Activated T-cell treated with anti-CD3 and anti-CD28 coated beads, Interleukin-2, amount 50 U/mL, for 72 hours (primary cell): ENCODE data around the gene CNOT4. TPM values are rescaled to one million over a fixed set of nuclear protein-coding genes. Genes with fewer than 3 reads are reported as not detected.
"Not testable (repeated sequence)": the region's sequence is repeated elsewhere in the genome, so short reads cannot be mapped to it uniquely, and the experiment has no call there.

ENCODE experiments used
- ATAC-seq, 2 donors: fragments of 150-1000 bp; cut with Tn5 transposase; replicated peaks in 1 of 2; 2 replicates each; pipeline ENCODE4 v1.10.0; 2021; ENCODE audit warnings: moderate library complexity in 2 of 2, mild to moderate bottlenecking in 1 of 2
- DNase-seq, 2 donors: peaks; one replicate each; pipeline ENCODE4 v3.0.0; 2021 to 2022; ENCODE audit warnings: mixed read lengths in 1 of 2
- H3K27ac Mint-ChIP-seq: one replicate; pipeline ENCODE4 v1.8.0; 2022; ENCODE audit warnings: mild to moderate bottlenecking, moderate library complexity, mixed read lengths
- H3K27me3 Mint-ChIP-seq: one replicate; pipeline ENCODE4 v1.8.0; 2022; ENCODE audit warnings: low read depth, mixed read lengths
- H3K36me3 Mint-ChIP-seq, 2 donors: one replicate each; pipeline ENCODE4 v1.8.0; 2022; ENCODE audit warnings: mixed read lengths in 2 of 2, mild to moderate bottlenecking in 1 of 2; ENCODE audit not compliant: insufficient read depth in 2 of 2
- H3K4me1 Mint-ChIP-seq: one replicate; pipeline ENCODE4 v1.8.0; 2022; ENCODE audit warnings: low read depth, mixed read lengths
- H3K4me3 Mint-ChIP-seq, 2 donors: one replicate each; pipeline ENCODE4 v1.8.0; 2022; ENCODE audit warnings: mild to moderate bottlenecking in 2 of 2, mixed read lengths in 2 of 2, moderate library complexity in 2 of 2
- H3K9me3 Mint-ChIP-seq, 2 donors: one replicate each; pipeline ENCODE4 v1.8.0; 2022; ENCODE audit warnings: mixed read lengths in 2 of 2
- total RNA-seq, 2 donors: library from RNA; stranded (reverse); gene quantifications; one replicate each; pipeline ENCODE4 v1.2.3, GENCODE V29; 2022

The CNOT4 gene
- total RNA-seq, 2 donors from 2014 or later: 25.2 to 25.9 TPM

DNA sequence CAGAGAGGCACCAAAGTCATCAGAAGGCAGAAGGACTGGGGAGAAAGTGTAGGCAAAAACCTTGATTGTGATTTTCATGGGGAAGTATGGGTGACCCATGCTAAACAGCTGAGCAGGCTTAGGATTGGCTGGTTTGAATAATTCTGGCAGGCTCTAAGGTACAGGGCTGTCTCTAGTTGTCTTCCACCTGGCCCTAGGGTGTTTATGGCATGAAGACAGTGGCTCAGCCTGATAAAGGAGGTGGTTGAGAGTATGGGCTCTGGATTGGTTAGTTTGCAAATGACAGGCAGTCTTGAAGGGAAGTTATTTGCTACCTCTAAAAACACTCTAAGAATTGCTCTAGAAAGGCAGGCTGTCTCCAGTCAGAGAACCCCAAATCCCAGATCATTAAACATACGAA is 176.0 kb downstream of the CNOT4 start:
- Mint-ChIP-seq H3K36me3 (no peaks in the 10 kb centered on the region), H3K4me1 (peaks cover 9% of the 10 kb centered on the region), H3K9me3 (peaks cover 0 to 2% of the 10 kb centered on the region in 2 donors), H3K27me3 (no peaks in the 10 kb centered on the region), H3K4me3 (no peak overlapping the region), H3K27ac (no peak overlapping the region)
- DNase-seq (no peak), ATAC-seq (no peak)

DNA sequence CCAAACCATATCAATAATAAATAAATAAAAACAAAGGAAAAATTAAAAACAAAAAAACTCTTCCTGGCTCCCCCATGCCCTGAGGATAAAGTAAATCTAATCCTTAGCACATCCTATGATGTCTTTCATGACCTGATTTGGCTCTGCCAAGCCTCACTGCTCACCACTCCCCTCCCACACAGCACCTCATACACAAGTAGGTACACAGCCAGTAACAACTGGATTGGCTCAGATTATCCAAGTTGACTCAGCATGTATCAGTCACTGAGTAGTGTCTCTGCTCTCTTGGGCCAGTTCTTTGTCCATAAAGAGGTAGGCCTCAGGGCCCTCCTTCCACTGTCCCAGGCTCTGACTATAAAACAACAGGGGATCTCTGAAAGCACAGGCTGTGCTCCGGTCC is 176.7 kb downstream of the CNOT4 start:
- ATAC-seq (peak; percentile 72 to 73), DNase-seq (no peak)
- no peak overlapping the region for H3K27ac Mint-ChIP-seq

DNA sequence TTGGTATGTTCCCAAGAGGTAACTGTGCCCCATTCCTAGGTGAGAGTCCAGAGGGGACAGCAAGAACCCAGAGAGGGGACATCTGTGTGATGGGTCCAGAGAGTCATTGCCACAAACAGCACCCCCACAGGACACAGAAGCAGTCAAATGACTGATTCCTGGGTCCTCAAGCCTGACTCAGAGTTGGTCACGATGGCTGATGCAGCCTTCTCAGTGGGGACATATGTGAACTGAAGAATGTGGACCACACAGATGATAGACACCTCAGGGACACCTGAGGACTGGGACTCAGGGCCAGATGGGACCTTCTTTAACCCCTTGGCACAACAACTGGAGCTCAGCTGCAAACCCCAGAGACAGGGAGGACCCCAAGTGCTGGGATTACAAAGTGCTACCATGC is 179.8 kb downstream of the CNOT4 start:
- Mint-ChIP-seq H3K9me3 (peaks cover 0 to 2% of the 10 kb centered on the region in 2 donors), H3K4me3 (no peak overlapping the region), H3K27ac (no peak overlapping the region), H3K4me1 (peaks cover 9% of the 10 kb centered on the region), H3K36me3 (no peaks in the 10 kb centered on the region), H3K27me3 (no peaks in the 10 kb centered on the region)
- DNase-seq (no peak), ATAC-seq (no peak)

More for the DNA sequence above, 176.7 kb downstream of the CNOT4 start:
- Mint-ChIP-seq H3K36me3 (no peaks in the 10 kb centered on the region), H3K4me1 (peaks cover 9% of the 10 kb centered on the region), H3K4me3 (no peak overlapping the region), H3K27me3 (no peaks in the 10 kb centered on the region), H3K9me3 (peaks cover 0 to 2% of the 10 kb centered on the region in 2 donors)

DNA sequence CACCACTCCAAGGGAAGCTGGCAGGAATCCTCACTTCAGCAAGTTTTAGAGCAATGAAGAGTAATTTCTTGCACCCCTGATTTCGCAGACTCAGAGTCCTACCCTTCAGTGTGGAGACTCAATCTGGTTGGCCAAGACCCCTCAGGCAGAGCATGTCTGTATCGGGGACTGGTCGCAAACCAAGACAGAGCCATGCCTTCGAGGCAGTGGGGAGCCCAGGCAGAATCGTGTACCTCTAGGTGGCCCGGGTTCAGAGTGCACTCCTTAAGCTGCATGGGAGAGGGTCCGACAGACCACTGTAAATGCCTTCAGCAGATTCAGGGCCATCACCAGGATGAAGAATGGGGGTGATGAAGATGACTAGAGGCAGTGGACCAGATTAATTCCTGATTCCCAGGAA is 181.4 kb downstream of the CNOT4 start:
- H3K36me3 Mint-ChIP-seq: peaks cover 0 to 3% of the 10 kb centered on the region in 2 donors
- DNase-seq: no peak
- no peak for ATAC-seq
- H3K4me3 Mint-ChIP-seq: no peak overlapping the region
- peaks cover 0 to 5% of the 10 kb centered on the region in 2 donors for H3K9me3 Mint-ChIP-seq
- H3K27ac Mint-ChIP-seq: no peak overlapping the region
- peaks cover 8% of the 10 kb centered on the region for H3K4me1 Mint-ChIP-seq
- no peaks in the 10 kb centered on the region for H3K27me3 Mint-ChIP-seq

DNA sequence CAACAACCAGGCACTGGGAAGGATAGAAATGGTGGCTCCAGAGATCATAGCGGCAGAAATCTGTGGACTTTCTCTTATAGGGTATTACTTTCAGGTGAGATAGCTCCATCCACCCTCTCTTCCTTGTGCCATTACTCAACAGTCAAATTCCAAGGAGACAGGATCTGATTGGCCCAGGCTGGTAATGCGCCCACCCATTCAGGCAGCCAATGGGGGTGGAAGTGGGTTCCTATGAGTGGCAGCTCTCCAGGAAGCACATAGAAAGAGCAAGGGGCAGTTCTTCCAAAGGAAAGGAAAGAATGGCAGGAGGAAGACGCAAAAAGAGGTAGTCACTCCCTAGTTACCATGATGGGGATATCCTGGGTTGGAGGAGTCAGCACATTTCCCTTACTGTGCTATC is 181.8 kb downstream of the CNOT4 start:
- H3K27me3 Mint-ChIP-seq: no peaks in the 10 kb centered on the region
- DNase-seq: no peak

DNA sequence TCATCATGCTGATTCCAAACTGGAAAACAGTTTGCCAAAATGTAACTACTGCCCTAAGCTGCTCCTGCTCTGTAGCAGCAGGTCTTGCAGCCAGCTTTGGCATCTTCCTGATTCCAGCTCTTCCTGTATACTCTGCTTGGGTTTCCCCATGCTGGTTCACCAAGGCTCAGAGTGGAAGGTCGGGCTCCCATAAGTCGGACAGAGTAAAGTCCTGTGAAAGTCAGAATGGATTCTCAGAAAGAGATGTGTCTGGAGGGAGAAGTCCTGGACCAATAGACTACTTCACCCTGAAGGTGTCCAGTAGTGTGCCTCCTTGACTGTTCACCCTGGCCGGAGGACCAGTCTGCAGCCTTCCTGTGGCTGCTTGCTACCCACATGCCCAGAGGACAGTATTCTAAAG is 182.4 kb downstream of the CNOT4 start:
- ATAC-seq: no peak
- no peaks in the 10 kb centered on the region for H3K27me3 Mint-ChIP-seq
- H3K4me3 Mint-ChIP-seq: no peak overlapping the region
- H3K4me1 Mint-ChIP-seq: no peaks in the 10 kb centered on the region
- H3K27ac Mint-ChIP-seq: no peak overlapping the region
- DNase-seq: no peak
- peaks cover 0 to 6% of the 10 kb centered on the region in 2 donors for H3K36me3 Mint-ChIP-seq
- peaks cover 0 to 3% of the 10 kb centered on the region in 2 donors for H3K9me3 Mint-ChIP-seq

More for the DNA sequence above, 181.8 kb downstream of the CNOT4 start:
- no peak for ATAC-seq
- H3K36me3 Mint-ChIP-seq: peaks cover 0 to 5% of the 10 kb centered on the region in 2 donors
- no peak overlapping the region for H3K27ac Mint-ChIP-seq
- peaks cover 3% of the 10 kb centered on the region for H3K4me1 Mint-ChIP-seq
- H3K9me3 Mint-ChIP-seq: peaks cover 0 to 3% of the 10 kb centered on the region in 2 donors
- no peak overlapping the region for H3K4me3 Mint-ChIP-seq

DNA sequence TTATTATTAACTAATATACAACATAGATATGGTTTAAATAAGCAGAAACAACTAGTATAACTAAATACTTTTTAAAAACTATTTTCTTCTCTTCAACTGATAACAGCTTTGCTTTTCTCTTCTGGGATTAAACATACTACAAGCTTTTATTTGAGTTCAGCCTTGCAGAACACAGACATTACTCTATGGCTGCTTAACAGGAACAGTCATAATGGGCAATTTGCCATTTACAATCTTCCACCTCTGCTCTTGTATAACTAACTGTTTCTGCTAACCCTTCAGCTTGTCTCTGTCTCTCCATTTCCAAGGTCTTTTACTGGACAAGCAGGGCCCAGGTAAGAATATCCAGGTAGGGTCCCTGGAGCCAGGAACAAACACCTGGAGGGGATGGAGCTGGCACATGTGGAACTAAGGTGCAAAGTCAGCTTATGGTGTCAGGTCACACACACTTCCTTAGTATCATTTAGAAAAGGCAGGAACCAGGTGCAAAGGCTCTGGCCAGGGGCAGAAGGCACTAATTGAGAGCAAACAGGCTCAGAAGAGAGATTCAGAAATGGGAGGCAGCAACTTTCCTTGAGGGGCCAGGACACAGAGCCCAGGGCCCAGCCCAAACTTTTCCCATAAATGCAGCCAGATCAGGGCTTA is 183.1 kb downstream of the CNOT4 start:
- Mint-ChIP-seq H3K27ac (no peak overlapping the region), H3K4me1 (no peaks in the 10 kb centered on the region), H3K36me3 (peaks cover 0 to 6% of the 10 kb centered on the region in 2 donors), H3K27me3 (no peaks in the 10 kb centered on the region), H3K4me3 (no peak overlapping the region), H3K9me3 (peaks cover 0 to 3% of the 10 kb centered on the region in 2 donors)
- no peak for ATAC-seq
- DNase-seq: no peak

DNA sequence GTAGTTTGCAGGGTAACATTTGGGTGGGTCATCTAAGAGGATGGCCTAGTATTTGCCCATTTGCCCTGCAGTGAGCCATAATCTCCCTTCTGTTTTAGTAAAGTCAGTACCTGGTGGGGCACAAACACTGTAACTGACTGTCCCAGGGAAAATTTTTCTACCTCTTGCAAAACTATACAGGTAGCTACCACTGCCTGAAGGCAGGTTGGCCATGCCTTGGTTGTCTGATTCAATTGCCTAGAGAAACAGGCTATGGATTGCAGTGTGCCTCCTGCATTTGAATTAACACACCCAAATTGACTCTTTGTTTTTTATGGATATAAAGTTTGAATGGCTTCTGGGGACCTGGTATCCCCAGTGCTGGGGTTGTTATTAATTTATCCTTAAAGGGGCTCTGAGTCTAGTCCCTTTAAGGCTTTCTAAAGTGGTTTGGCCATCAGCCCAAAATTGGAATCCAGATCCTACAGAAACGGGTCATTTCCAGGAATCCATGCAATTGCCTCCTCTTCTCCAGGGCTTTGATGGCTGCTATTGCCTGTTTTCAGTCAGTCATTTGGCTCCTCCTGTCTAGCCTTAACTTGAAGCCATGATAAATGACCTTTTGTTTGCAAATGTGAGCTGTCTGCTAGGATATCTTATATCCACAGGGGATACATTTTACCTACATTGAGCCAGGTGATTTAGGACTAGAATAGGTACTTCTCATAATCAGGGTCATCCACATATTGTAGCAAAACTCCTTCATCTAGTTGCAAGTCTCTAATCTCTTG is 187.1 kb downstream of the CNOT4 start:
- Mint-ChIP-seq H3K36me3 (peaks cover 0 to 6% of the 10 kb centered on the region in 2 donors), H3K9me3 (peaks cover 0 to 3% of the 10 kb centered on the region in 2 donors), H3K27me3 (no peaks in the 10 kb centered on the region), H3K4me1 (no peaks in the 10 kb centered on the region), H3K27ac (no peak overlapping the region), H3K4me3 (no peak overlapping the region)
- ATAC-seq (no peak), DNase-seq (no peak)

DNA sequence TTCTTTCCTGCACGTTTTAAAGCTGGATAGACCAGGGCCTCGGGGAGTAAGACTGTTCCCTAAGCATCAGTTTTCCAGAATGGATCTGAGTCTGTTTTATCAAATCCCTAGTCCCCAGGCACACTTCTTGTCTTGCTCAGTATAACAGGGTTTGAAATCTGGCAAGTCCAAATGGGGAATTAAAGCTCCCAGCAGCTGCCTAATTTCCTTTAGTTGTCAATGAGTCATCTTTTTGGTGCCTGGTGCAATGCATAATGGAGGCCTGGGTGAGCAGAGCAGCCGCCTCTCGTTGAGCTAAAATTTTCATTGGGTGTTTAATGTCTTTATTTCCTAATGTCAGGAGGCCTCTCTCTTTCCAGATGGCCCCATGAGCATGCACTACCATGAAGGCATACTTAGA is 188.3 kb downstream of the CNOT4 start:
- Mint-ChIP-seq H3K27me3 (no peaks in the 10 kb centered on the region), H3K36me3 (peaks cover 0 to 6% of the 10 kb centered on the region in 2 donors), H3K27ac (no peak overlapping the region), H3K4me1 (no peaks in the 10 kb centered on the region), H3K4me3 (no peak overlapping the region), H3K9me3 (peaks cover 0 to 3% of the 10 kb centered on the region in 2 donors)
- ATAC-seq: no peak
- DNase-seq: no peak

DNA sequence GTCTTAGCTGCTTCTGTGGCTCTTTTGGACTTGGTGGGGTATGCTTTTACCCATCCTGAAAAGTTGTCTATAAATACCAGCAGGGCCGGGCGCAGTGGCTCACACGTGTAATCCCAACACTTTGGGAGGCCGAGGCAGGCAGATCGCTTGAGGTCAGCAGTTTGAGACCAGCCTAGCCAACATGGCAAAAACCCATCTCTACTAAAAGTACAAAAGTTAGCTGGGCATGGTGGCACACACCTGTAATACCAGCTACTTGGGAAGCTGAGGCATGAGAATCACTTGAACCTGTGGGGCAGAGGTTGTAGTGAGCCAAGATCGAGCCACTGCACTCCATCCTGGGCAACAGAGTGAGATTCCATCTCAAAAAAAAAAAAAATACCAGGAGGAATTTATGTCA is 188.9 kb downstream of the CNOT4 start:
- H3K9me3 Mint-ChIP-seq, H3K4me3 Mint-ChIP-seq, H3K27me3 Mint-ChIP-seq, ATAC-seq, H3K36me3 Mint-ChIP-seq, DNase-seq, H3K27ac Mint-ChIP-seq, H3K4me1 Mint-ChIP-seq: not testable (repeated sequence)

DNA sequence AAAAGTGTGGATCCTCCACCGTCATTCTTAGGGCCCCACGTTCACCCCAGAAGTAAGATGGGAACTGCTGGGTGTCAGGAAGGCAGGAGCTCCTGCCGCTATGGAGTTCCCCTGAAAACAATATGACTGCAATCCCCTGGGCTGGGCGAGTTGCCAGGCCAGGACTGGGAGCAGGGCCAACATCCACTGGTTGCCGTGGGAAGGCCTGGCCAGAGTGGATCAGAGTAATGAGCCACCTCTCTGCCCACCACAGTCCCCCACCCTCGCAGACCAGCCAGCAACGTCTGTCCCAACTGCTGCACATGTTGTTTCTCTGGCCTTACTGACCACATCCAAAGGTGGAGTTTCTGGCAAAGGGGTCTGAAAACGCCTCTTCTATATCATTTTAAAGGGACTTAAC is 189.6 kb downstream of the CNOT4 start:
- no peak overlapping the region for H3K4me3 Mint-ChIP-seq
- H3K36me3 Mint-ChIP-seq: peaks cover 0 to 6% of the 10 kb centered on the region in 2 donors
- ATAC-seq: no peak
- no peak for DNase-seq
- H3K9me3 Mint-ChIP-seq: peaks cover 0 to 3% of the 10 kb centered on the region in 2 donors
- no peaks in the 10 kb centered on the region for H3K4me1 Mint-ChIP-seq
- no peak overlapping the region for H3K27ac Mint-ChIP-seq
- no peaks in the 10 kb centered on the region for H3K27me3 Mint-ChIP-seq

DNA sequence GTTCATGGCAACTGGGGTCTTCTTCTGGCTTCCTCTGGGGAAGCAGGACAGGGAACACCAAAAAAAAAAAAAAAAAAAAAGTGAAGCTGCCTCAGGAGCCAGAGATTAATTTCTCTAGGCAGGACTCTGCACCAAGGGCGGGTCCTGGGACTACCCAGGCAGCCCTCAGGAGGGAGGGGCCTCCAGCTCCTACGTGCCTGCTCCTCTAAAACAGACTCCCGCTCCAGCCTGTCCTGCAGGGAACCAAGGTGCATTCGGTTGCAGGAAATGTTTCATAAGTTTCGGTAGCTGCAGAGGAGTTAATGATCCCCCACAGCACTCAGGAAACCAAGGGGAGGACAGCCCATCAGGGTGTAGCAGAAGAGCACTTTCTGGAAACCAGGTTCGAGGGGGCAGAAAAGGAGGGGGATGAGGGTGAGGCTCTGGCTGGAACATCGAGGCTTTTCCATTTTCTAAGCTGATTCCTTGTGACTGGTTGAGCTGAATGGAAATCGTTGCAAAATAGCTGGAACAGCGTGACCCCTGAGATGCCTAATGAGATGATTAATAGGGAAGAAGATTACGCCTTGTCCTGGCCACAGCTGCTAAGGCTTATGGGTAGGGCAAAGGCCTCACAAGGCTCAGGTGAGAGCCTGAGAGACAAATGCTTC is 192.1 kb downstream of the CNOT4 start:
- no peak for ATAC-seq
- Mint-ChIP-seq H3K27ac (no peak overlapping the region), H3K4me1 (no peaks in the 10 kb centered on the region), H3K4me3 (no peak overlapping the region), H3K27me3 (peaks cover 13% of the 10 kb centered on the region), H3K9me3 (no peaks in the 10 kb centered on the region), H3K36me3 (no peaks in the 10 kb centered on the region)
- DNase-seq: no peak

DNA sequence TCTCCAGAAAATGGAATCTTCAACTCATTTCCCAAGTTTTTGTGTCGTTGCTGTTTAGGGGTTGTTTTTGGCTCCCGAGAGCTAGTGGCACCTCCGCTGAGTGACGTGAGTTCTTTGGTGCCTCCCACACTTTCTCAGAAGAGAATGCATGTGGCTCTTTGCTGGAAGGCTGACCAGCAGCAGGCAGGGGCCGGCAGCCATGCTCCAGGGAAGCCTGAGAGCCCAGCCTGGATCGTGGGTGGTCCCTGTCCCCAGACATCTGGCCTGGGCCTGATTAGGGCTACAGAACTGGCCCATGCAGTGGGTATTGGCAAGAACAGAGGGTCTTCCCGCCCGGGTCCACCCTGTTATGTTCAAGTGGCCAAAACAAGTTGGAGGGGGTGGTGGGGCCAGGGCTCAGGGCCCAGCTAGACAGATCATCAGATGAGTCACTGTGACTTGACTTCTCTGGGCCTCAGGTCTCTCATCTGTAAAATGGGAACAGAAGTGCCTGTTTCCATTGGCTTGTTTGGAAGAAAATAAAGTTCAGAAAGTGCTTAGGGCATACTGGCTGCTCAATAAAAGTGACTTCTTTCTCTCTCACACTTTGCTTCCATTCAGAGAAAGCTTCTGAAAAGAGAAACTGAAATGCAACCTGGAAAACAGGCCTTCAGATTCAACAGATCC is 193.1 kb downstream of the CNOT4 start:
- no peak for ATAC-seq

More for the DNA sequence above, 193.1 kb downstream of the CNOT4 start:
- Mint-ChIP-seq H3K9me3 (no peaks in the 10 kb centered on the region), H3K27me3 (peaks cover 13% of the 10 kb centered on the region), H3K36me3 (no peaks in the 10 kb centered on the region), H3K4me3 (no peak overlapping the region), H3K27ac (no peak overlapping the region), H3K4me1 (no peaks in the 10 kb centered on the region)
- no peak for DNase-seq
